Upper lobe of left lung (tissue), 4 donors: Measurements from ENCODE around the gene AFP.

ENCODE experiments used
- EP300 ChIP-seq, 4 donors: sonication (generic); formaldehyde crosslinking; IDR thresholded peaks; one replicate each; pipeline ENCODE4 v1.5.1; 2017; ENCODE audit warnings: antibody characterized with exemption in 4 of 4, control low read depth in 2 of 4
- TF ChIP-seq, protein P1 (sequence below), 6 experiments: fragments of 450-650 bp in 4 of 6; fragments of 200-600 bp in 2 of 6; sonication (generic) in 2 of 6; IDR thresholded peaks; one replicate each; pipeline ENCODE4 v1.5.1; 2016 to 2019; ENCODE audit warnings: antibody characterized with exemption in 6 of 6

DNA sequence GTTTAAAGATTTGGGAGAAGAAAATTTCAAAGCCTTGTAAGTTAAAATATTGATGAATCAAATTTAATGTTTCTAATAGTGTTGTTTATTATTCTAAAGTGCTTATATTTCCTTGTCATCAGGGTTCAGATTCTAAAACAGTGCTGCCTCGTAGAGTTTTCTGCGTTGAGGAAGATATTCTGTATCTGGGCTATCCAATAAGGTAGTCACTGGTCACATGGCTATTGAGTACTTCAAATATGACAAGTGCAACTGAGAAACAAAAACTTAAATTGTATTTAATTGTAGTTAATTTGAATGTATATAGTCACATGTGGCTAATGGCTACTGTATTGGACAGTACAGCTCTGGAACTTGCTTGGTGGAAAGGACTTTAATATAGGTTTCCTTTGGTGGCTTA is 30.9 kb upstream of the AFP start:
- TF ChIP-seq EP300 (IDR thresholded peaks at IDR 0.05), result no peak
- TF ChIP-seq, protein P1, sequence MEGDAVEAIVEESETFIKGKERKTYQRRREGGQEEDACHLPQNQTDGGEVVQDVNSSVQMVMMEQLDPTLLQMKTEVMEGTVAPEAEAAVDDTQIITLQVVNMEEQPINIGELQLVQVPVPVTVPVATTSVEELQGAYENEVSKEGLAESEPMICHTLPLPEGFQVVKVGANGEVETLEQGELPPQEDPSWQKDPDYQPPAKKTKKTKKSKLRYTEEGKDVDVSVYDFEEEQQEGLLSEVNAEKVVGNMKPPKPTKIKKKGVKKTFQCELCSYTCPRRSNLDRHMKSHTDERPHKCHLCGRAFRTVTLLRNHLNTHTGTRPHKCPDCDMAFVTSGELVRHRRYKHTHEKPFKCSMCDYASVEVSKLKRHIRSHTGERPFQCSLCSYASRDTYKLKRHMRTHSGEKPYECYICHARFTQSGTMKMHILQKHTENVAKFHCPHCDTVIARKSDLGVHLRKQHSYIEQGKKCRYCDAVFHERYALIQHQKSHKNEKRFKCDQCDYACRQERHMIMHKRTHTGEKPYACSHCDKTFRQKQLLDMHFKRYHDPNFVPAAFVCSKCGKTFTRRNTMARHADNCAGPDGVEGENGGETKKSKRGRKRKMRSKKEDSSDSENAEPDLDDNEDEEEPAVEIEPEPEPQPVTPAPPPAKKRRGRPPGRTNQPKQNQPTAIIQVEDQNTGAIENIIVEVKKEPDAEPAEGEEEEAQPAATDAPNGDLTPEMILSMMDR (IDR thresholded peaks at IDR 0.05), result no peak
